HFFc6 (cell line): Measurements from ENCODE around the gene MAS1. TPM values are rescaled to one million over a fixed set of nuclear protein-coding genes. Genes with fewer than 3 reads are reported as not detected.

Experiments used
- DNase-seq: peaks from one replicate; pipeline ENCODE4 v3.0.0-alpha.2; 2018
- H3K27ac Mint-ChIP-seq: 2 replicates; pipeline ENCODE4 v1.8.0; 2020; ENCODE audit warnings: mild to moderate bottlenecking, mixed read lengths
- H3K27me3 Mint-ChIP-seq: 2 replicates; pipeline ENCODE4 v1.8.0; 2021; ENCODE audit warnings: mild to moderate bottlenecking, moderate library complexity, mixed read lengths; ENCODE audit not compliant: insufficient read depth
- H3K36me3 Mint-ChIP-seq: 2 replicates; pipeline ENCODE4 v1.8.0; 2021; ENCODE audit warnings: low read depth, mixed read lengths
- H3K4me1 Mint-ChIP-seq: 2 replicates; pipeline ENCODE4 v1.8.0; 2020; ENCODE audit warnings: low read depth, mixed read lengths
- H3K4me3 Mint-ChIP-seq: 2 replicates; pipeline ENCODE4 v1.8.0; 2020; ENCODE audit warnings: mild to moderate bottlenecking, moderate library complexity, mixed read lengths
- H3K9me3 Mint-ChIP-seq: 2 replicates; pipeline ENCODE4 v1.8.0; 2020; ENCODE audit warnings: mild to moderate bottlenecking, mixed read lengths
- total RNA-seq, 6 experiments: library from RNA; stranded (reverse); fragmentation: NEBNext Ultra II Directional; extraction: Animal tissue kit (Norgen Biotek cat#: 25700); gene quantifications; 2 replicates in 1 of 6; 3 replicates in 5 of 6; pipeline ENCODE4 v1.2.3, GENCODE V29; 2021
- TF ChIP-seq, protein P1 (sequence below): fragments of 200-600 bp; sonication (generic); IDR thresholded peaks from 2 replicates; pipeline ENCODE4 v1.5.0; 2021; ENCODE audit warnings: antibody characterized with exemption, mild to moderate bottlenecking

MAS1 gene
- total RNA-seq, 6 experiments from 2014 or later: not detected

DNA sequence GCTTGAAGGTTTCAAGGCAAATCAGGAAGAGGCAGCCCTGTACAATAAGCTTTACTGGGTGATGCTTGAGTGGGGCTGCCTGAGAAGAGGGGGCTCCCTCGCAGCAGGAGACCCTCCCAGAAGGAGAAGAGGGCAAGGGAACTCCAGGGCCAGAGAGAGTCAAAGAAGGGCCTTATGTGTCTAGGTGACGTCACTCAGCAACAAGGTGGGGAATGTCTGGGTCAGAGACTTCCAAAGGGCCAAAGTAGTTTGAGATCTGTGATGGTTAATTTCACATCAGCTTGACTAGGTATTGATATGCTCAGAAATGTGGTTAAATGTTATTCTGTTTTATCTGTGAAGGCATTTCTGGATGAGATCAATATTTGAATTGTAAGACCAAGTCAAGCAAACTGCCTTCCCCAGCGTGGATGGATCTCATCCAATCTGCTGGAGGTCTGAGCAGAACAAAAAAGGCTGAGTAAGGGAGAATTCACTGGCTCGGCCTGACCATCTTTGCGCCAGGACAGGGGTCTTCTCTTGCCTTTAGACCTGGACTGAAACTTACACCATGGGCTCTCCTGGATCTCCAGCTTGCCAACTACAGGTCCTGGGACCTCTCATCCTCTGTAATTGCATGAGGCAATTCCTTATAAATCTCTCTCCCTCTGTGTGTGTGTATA is 35.9 kb downstream of the MAS1 start:
- no peak overlapping the region for H3K4me3 Mint-ChIP-seq
- H3K9me3 Mint-ChIP-seq: no peaks in the 10 kb centered on the region
- no peak for DNase-seq
- TF ChIP-seq, protein P1, sequence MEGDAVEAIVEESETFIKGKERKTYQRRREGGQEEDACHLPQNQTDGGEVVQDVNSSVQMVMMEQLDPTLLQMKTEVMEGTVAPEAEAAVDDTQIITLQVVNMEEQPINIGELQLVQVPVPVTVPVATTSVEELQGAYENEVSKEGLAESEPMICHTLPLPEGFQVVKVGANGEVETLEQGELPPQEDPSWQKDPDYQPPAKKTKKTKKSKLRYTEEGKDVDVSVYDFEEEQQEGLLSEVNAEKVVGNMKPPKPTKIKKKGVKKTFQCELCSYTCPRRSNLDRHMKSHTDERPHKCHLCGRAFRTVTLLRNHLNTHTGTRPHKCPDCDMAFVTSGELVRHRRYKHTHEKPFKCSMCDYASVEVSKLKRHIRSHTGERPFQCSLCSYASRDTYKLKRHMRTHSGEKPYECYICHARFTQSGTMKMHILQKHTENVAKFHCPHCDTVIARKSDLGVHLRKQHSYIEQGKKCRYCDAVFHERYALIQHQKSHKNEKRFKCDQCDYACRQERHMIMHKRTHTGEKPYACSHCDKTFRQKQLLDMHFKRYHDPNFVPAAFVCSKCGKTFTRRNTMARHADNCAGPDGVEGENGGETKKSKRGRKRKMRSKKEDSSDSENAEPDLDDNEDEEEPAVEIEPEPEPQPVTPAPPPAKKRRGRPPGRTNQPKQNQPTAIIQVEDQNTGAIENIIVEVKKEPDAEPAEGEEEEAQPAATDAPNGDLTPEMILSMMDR: no peak
- H3K27me3 Mint-ChIP-seq: peaks cover 10% of the 10 kb centered on the region
- H3K4me1 Mint-ChIP-seq: no peaks in the 10 kb centered on the region; the same call in 1 of the 2 replicates
- H3K27ac Mint-ChIP-seq: no peak overlapping the region
- 0 out of 2 replicates have a peak, but pooled peaks cover 5% of the 10 kb centered on the region for H3K36me3 Mint-ChIP-seq

DNA sequence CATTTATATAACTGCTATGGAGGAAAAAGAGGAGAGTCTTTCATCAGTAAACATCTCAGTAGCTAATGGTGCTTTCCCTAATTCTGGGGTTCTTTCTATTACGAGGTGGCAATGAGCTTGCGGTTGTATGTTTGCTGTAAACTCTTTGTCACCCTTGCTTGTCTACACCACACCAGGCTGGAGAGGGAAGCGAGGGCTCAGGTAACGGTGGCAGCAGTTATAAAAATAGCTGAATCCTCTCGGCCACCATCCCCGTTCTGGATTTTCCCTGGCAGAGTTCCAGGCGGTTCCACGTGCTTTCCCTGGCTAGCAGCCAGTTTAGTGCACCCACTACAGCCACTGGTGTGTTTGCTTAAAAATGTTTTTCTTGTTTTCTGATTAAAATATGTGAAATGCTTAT is 39.0 kb downstream of the MAS1 start:
- Mint-ChIP-seq H3K4me3 (no peak overlapping the region), H3K27ac (no peak overlapping the region), H3K27me3 (peaks cover 8% of the 10 kb centered on the region), H3K36me3 (no peaks in the 10 kb centered on the region), H3K4me1 (peaks cover 25% of the 10 kb centered on the region), H3K9me3 (no peaks in the 10 kb centered on the region)
- TF ChIP-seq, protein P1: no peak
- DNase-seq: no peak

DNA sequence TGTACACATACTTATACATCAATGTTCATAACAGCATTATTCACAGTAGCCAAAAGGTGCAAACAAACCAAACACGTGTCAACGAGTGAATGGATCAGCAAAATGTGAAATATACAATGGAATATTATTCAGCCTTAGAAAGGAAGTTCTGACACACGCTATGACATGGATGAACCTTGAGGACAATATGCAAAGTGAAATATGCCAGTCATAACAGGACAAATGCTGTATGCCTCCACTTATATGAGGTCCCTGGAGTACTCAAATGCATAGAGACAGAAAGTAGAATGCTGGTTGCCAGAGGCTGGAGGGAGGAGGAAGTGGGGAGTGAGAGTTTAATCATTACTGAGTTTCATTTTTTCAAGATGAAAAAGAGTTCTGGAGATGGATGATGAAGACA is 40.3 kb downstream of the MAS1 start:
- Mint-ChIP-seq H3K36me3 (no peaks in the 10 kb centered on the region), H3K4me1 (peaks cover 38% of the 10 kb centered on the region), H3K27ac (no peak overlapping the region), H3K9me3 (peaks cover 10% of the 10 kb centered on the region), H3K4me3 (no peak overlapping the region), H3K27me3 (peaks cover 8% of the 10 kb centered on the region)
- no peak for DNase-seq
- TF ChIP-seq, protein P1: no peak

DNA sequence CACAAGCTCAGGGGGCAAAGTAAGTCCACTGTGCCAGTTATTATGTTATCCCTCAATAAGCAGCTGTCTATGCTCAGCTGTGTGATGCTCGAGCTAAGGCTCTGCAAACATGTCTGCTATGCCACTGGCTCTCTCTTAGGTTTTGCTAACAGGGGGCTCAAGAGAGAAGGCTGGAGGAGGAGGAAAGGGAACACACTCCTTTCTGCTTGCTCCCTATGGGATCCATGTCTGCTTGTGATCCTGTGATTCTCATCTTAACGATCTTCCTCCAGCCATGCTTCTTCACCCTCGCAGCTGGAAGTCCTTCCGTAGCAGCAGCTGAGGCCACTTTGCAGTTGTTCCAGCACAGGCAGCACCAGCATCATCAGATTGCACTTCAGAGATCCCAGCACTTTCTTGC is 41.1 kb downstream of the MAS1 start:
- Mint-ChIP-seq H3K4me1 (peaks cover 43% of the 10 kb centered on the region), H3K9me3 (peaks cover 14% of the 10 kb centered on the region), H3K27ac (no peak overlapping the region), H3K36me3 (no peaks in the 10 kb centered on the region), H3K4me3 (no peak overlapping the region), H3K27me3 (peaks cover 5% of the 10 kb centered on the region; the same call in 1 of the 2 replicates)
- TF ChIP-seq, protein P1: no peak
- no peak for DNase-seq

DNA sequence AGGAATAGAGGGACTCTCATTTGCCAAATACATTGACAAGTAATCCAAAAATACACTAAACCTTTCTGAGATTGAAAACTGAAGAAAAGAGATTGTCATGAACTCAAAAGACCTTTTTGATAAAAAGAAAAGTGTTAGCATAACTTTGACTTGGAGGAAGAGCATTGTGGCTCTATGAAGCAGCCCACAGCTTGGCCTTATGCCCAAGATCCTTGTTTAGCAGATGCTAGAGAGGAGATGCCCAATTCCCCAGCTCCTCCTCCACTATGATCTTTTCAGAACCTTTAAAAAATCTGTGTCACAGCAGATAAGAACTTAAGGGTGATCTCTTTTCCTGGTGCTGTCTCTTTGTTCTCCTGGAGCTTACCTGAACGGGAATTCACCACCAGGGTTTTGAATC is 42.3 kb downstream of the MAS1 start:
- Mint-ChIP-seq H3K9me3 (peaks cover 14% of the 10 kb centered on the region), H3K36me3 (no peaks in the 10 kb centered on the region), H3K27me3 (peaks cover 5% of the 10 kb centered on the region; the same call in 1 of the 2 replicates), H3K4me1 (peaks cover 43% of the 10 kb centered on the region), H3K27ac (no peak overlapping the region), H3K4me3 (no peak overlapping the region)
- no peak for DNase-seq
- TF ChIP-seq, protein P1: no peak
